Left colon (tissue), 2 donors: ENCODE results near the gene BPTF. TPM values are rescaled to one million over a fixed set of nuclear protein-coding genes. Genes with fewer than 3 reads are reported as not detected.
"Not testable (repeated sequence)": the region's sequence is repeated elsewhere in the genome, so short reads cannot be mapped to it uniquely, and the experiment has no call there.

Experiments used
- ATAC-seq: fragments of 200-7000 bp; cut with Tn5 transposase; one replicate; pipeline ENCODE4 v1.9.1; 2020; ENCODE audit warnings: mild to moderate bottlenecking, moderate library complexity
- DNase-seq, 2 donors: peaks; one replicate each; pipeline ENCODE4 v3.0.0-alpha.2; 2020
- intact Hi-C, 2 donors: fragments of 100-400 bp; cut with DNase I in 1 of 2; cut with micrococcal nuclease in 1 of 2; formaldehyde crosslinking; loops; one replicate each; pipeline versions ENCODE4 v1.11.2 to v1.14.0; 2022; cut with DNase I, micrococcal nuclease
- long read RNA-seq: library from polyadenylated mRNA; unstranded; transcript quantifications from one replicate; pipeline ENCODE4 v2.0.0, GENCODE V29; 2021
- total RNA-seq, 2 donors: library from RNA; stranded (reverse); fragmentation: NEBNext Ultra II Directional; extraction: Animal tissue kit (Norgen Biotek cat#: 25700); gene quantifications; one replicate each; pipeline ENCODE4 v1.2.1, GENCODE V29; 2021
- donor health status: DM: no; HTN: no; CAD: no.
- donor health status: DM: yes; HTN: yes; CAD: no.

The BPTF gene
- total RNA-seq: 10 to 100 TPM; 65.1 to 85.5 TPM
- long read RNA-seq, partial matches to known transcripts: 13 of 17 reads
- long read RNA-seq, other reads (novel, unspliced or antisense): 4 of 17 reads

- intact Hi-C loops: no loop called here
- ATAC-seq: peak; percentile 89
- DNase-seq: peak; percentile 90 to 92
Measured at GRCh38 chr17:67824735-67825626, at the start of gene BPTF. Gene BPTF (plus strand): TSS chr17:67825503. CDS start chr17:67825725, 222 bp downstream.

GRCh38 chr17:67779098-67779672 is 46.1 kb upstream of the BPTF start:
- ATAC-seq (peak; percentile 80), DNase-seq (peak; percentile 19 to 53)
- intact Hi-C loops: no loop called here

GRCh38 chr17:67784364-67785121 is 40.8 kb upstream of the BPTF start:
- peak; percentile 21 to 47 for DNase-seq
- ATAC-seq: peak; percentile 91
- intact Hi-C loops: no loop called here

- DNase-seq (no peak), ATAC-seq (no peak)
- intact Hi-C loops: no loop called here
Measured at GRCh38 chr17:67785122-67785477, 40.2 kb upstream of the BPTF start.

- ATAC-seq: no peak
- intact Hi-C loops: no loop called here
- DNase-seq: no peak
Measured at GRCh38 chr17:67785504-67785903, 39.8 kb upstream of the BPTF start.

- peak; percentile 97 for ATAC-seq
- peak; percentile 72 to 79 for DNase-seq
- intact Hi-C loops: no loop called here
Measured at GRCh38 chr17:67800495-67800928, 24.8 kb upstream of the BPTF start.

- no peak for ATAC-seq
- no peak for DNase-seq
- intact Hi-C loops: no loop called here
Measured at GRCh38 chr17:67801626-67802175, 23.6 kb upstream of the BPTF start.

GRCh38 chr17:67810464-67810863 is 14.8 kb upstream of the BPTF start:
- intact Hi-C loops: no loop called here
- no peak for ATAC-seq

GRCh38 chr17:67812380-67812779 is 12.9 kb upstream of the BPTF start:
- DNase-seq, intact Hi-C loops, ATAC-seq: not testable (repeated sequence)

More at GRCh38 chr17:67810464-67810863, 14.8 kb upstream of the BPTF start:
- no peak for DNase-seq

- intact Hi-C loops: no loop called here
- DNase-seq: no peak
- ATAC-seq: no peak
Measured at GRCh38 chr17:67813803-67814180, 11.5 kb upstream of the BPTF start.

- DNase-seq (no peak), ATAC-seq (no peak)
- intact Hi-C loops: no loop called here
Measured at GRCh38 chr17:67818110-67819002, 6.9 kb upstream of the BPTF start.

GRCh38 chr17:67819722-67820121 is 5.6 kb upstream of the BPTF start:
- intact Hi-C loops: no loop called here
- DNase-seq (no peak), ATAC-seq (no peak)

- intact Hi-C loops: no loop called here
- DNase-seq: no peak
- no peak for ATAC-seq
Measured at GRCh38 chr17:67821871-67822367, 3.4 kb upstream of the BPTF start.

GRCh38 chr17:67825627-67826601 is 611 bp downstream of the BPTF start:
- ATAC-seq (peak; percentile 31), DNase-seq (peak; percentile 49 to 54)
- intact Hi-C loops: not testable (repeated sequence)

- no peak for ATAC-seq
- intact Hi-C loops: no loop called here
- DNase-seq: no peak
Measured at GRCh38 chr17:67829331-67829730, 4.0 kb downstream of the BPTF start.

- DNase-seq: no peak
- intact Hi-C loops: no loop called here
- ATAC-seq: peak; percentile 43
Measured at GRCh38 chr17:67830440-67830839, 5.1 kb downstream of the BPTF start.

- intact Hi-C loops: no loop called here
- DNase-seq (no peak), ATAC-seq (no peak)
Measured at GRCh38 chr17:67831268-67831667, 6.0 kb downstream of the BPTF start.
